Thoracic aorta (tissue), 2 donors: ENCODE results near the gene TGFB1. TPM values are rescaled to one million over a fixed set of nuclear protein-coding genes. Genes with fewer than 3 reads are reported as not detected.

Source experiments
- ATAC-seq: fragments of 150-250 bp; one replicate; pipeline ENCODE4 v1.8.0; 2017; ENCODE audit warnings: low read depth; ENCODE audit not compliant: insufficient number of reproducible peaks, low FRiP score
- DNase-seq: peaks from one replicate; pipeline ENCODE4 v3.0.0-alpha.2; 2020; ENCODE audit warnings: low spot score
- H3K27ac ChIP-seq, 2 donors: fragments of 200-600 bp; sonication (generic); 1 replicate in 1 of 2; 2 replicates in 1 of 2; pipeline ENCODE4 v1.5.1; 2016; ENCODE audit warnings: mild to moderate bottlenecking in 2 of 2, moderate library complexity in 2 of 2
- H3K27me3 ChIP-seq: fragments of 200-600 bp; sonication (generic); replicated peaks from 2 replicates; pipeline ENCODE4 v1.6.0; 2016; ENCODE audit warnings: mild to moderate bottlenecking; ENCODE audit not compliant: insufficient read depth
- H3K36me3 ChIP-seq: fragments of 200-600 bp; sonication (generic); one replicate; pipeline ENCODE4 v1.5.1; 2016
- H3K4me1 ChIP-seq, 2 donors: fragments of 200-600 bp; sonication (generic); 1 replicate in 1 of 2; 2 replicates in 1 of 2; pipeline versions ENCODE4 v1.5.1 to v1.6.0; 2016; ENCODE audit warnings: low read depth in 2 of 2, mild to moderate bottlenecking in 1 of 2; ENCODE audit not compliant: control insufficient read depth in 1 of 2
- H3K4me3 ChIP-seq: fragments of 200-600 bp; sonication (generic); 2 replicates; pipeline ENCODE4 v1.5.1; 2016; ENCODE audit warnings: mild to moderate bottlenecking
- H3K9me3 ChIP-seq: fragments of 200-600 bp; sonication (generic); 2 replicates; pipeline ENCODE4 v1.5.1; 2016
- total RNA-seq, 2 donors: library from RNA; depleted of rRNA; stranded (reverse); fragments of >200 nt; gene quantifications; one replicate each; pipeline versions ENCODE4 v1.1.0 to v1.2.3, GENCODE V29; 2016
- TF ChIP-seq, protein P1 (sequence below): fragments of 200-600 bp; sonication (generic); IDR thresholded peaks from one replicate; pipeline ENCODE4 v1.5.1; 2019; ENCODE audit warnings: antibody characterized with exemption

The TGFB1 gene
- total RNA-seq, 2 donors from 2014 or later: 55.1 to 69.6 TPM

- no peaks in the 10 kb centered on the region for H3K9me3 ChIP-seq
- TF ChIP-seq, protein P1, sequence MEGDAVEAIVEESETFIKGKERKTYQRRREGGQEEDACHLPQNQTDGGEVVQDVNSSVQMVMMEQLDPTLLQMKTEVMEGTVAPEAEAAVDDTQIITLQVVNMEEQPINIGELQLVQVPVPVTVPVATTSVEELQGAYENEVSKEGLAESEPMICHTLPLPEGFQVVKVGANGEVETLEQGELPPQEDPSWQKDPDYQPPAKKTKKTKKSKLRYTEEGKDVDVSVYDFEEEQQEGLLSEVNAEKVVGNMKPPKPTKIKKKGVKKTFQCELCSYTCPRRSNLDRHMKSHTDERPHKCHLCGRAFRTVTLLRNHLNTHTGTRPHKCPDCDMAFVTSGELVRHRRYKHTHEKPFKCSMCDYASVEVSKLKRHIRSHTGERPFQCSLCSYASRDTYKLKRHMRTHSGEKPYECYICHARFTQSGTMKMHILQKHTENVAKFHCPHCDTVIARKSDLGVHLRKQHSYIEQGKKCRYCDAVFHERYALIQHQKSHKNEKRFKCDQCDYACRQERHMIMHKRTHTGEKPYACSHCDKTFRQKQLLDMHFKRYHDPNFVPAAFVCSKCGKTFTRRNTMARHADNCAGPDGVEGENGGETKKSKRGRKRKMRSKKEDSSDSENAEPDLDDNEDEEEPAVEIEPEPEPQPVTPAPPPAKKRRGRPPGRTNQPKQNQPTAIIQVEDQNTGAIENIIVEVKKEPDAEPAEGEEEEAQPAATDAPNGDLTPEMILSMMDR: no peak
- no peak overlapping the region for H3K4me3 ChIP-seq
- ATAC-seq (no peak), DNase-seq (no peak)
- H3K4me1 ChIP-seq: peaks cover 19 to 24% of the 10 kb centered on the region in 2 donors
- no peak overlapping the region for H3K27ac ChIP-seq
- no peaks in the 10 kb centered on the region for H3K27me3 ChIP-seq
- no peaks in the 10 kb centered on the region for H3K36me3 ChIP-seq
Measured at GRCh38 chr19:41369769-41370168, 16.0 kb upstream of the TGFB1 start.

- Histone ChIP-seq H3K4me3 (no peak overlapping the region), H3K27me3 (no peaks in the 10 kb centered on the region), H3K27ac (peak overlapping the region; percentile 14 to 75), H3K9me3 (no peaks in the 10 kb centered on the region), H3K36me3 (no peaks in the 10 kb centered on the region), H3K4me1 (peaks cover 11 to 18% of the 10 kb centered on the region in 2 donors)
- DNase-seq: no peak
- TF ChIP-seq, protein P1: no peak
- ATAC-seq: no peak
Measured at GRCh38 chr19:41367848-41368301, 14.2 kb upstream of the TGFB1 start.

GRCh38 chr19:41366089-41366488 is 12.4 kb upstream of the TGFB1 start:
- no peaks in the 10 kb centered on the region for H3K27me3 ChIP-seq
- no peak overlapping the region for H3K4me3 ChIP-seq
- TF ChIP-seq, protein P1: no peak
- ATAC-seq (no peak), DNase-seq (no peak)
- H3K36me3 ChIP-seq: no peaks in the 10 kb centered on the region
- peaks cover 11 to 22% of the 10 kb centered on the region in 2 donors for H3K4me1 ChIP-seq
- H3K9me3 ChIP-seq: no peaks in the 10 kb centered on the region
- H3K27ac ChIP-seq: no peak overlapping the region

DNA sequence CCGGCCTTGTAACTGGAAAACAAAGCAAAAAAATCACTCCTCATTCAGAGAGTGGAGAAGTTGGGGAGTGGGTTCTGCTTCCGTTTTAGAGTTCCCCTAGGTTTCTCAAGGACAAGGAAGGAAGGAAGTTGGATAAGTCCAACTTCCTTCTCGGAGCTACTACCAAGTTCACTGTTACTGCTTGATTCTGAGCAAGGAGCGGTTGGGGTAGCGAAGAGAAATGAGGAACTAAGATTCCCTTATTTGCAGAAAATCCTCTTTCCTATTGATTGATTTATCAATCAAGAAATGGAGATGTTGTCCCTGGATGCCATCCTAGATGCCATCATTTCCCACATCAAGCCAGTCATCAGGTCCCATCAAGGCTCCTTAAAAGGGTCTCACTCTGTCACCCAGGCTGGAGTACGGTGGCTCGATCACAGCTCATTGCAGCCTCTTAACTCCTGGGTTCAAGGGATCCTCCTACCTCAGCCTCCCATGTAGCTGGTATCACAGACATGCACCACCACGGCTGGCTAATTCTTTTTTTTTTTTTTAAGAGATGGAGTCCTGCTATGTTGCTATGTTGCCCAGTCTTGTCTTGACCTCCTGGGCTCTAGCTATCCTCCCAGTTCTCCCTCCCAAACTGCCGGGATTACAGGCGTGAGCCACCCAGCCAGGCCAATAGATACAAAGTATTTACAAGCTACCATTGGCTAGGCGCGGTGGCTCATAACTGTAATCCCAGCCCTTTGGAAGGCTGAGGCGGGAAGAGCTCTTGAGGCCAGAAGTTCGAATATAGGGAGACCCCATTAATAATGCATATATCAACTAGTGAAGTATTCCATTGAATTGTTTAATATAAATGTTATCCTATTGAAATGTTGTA is 11.0 kb upstream of the TGFB1 start:
- Histone ChIP-seq H3K9me3 (no peaks in the 10 kb centered on the region), H3K4me1 (peaks cover 11 to 22% of the 10 kb centered on the region in 2 donors), H3K4me3 (peak overlapping the region; percentile 93), H3K27ac (peak overlapping the region; percentile 96 to 97), H3K27me3 (no peaks in the 10 kb centered on the region), H3K36me3 (no peaks in the 10 kb centered on the region)
- TF ChIP-seq, protein P1: no peak
- ATAC-seq: peak; percentile 1
- no peak for DNase-seq

DNA sequence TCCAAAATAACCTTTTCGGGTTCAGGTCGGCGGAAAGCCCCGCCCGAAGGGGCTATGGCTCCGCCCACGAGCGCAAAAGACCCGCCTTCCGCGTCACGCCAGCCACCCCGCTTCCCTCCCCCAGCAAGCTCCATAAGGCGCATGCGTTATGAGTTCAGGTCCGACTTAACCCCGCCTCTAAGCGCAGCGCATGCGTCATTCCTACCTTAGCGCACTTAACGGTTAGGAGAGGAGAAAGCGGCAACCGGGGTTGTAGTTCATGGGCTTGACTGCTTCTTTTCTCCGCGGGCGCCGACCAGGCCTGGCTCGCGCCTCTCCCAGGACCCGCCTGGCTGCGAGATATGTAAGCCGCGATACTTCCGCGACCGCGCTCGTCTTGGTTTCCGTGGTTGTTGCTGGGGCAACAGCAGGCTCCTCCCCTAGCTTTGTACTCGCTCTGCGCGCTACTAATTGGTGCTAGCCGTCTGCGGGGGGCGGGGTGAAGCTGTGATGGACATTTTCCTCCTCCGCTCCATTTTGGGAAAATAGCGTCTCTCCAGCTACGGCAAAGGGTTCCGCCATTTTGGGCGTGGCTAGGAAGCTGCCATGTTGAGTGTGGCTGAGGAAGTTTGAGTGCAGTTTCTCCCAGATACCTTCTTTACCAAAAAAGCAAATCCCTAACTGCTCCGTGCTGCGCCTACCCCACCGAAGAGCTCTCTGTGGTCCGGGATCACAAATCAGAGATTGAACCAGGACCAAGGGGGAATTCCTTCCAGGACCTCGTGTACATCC is 10.2 kb upstream of the TGFB1 start, which contains the start of gene B9D2:
Gene B9D2, minus strand, starts transcription at position 397 of the 771 bp plus-strand sequence. CDS start 630 bp downstream, outside the sequence.
- Histone ChIP-seq H3K4me1 (peaks cover 11 to 22% of the 10 kb centered on the region in 2 donors), H3K27me3 (no peaks in the 10 kb centered on the region), H3K4me3 (peak within 1 kb of the TSS; percentile 93), H3K36me3 (no peaks in the 10 kb centered on the region), H3K27ac (peak within 1 kb of the TSS; percentile 96 to 97), H3K9me3 (no peaks in the 10 kb centered on the region)
- ATAC-seq (peak; percentile 97), DNase-seq (peak; percentile 92)
- TF ChIP-seq, protein P1: no peak
